Chondrocyte (in vitro differentiated cells): Measurements from ENCODE around the gene SMIM26. TPM values are rescaled to one million over a fixed set of nuclear protein-coding genes. Genes with fewer than 3 reads are reported as not detected.
"Not testable (repeated sequence)": the region's sequence is repeated elsewhere in the genome, so short reads cannot be mapped to it uniquely, and the experiment has no call there.

Experiments
- DNase-seq: peaks from one replicate; pipeline ENCODE4 v3.0.0; 2021; ENCODE audit warnings: mixed read lengths, low spot score
- H3K27ac Mint-ChIP-seq: one replicate; pipeline ENCODE4 v1.8.0; 2021; ENCODE audit warnings: mild to moderate bottlenecking, moderate library complexity, mixed read lengths; ENCODE audit not compliant: unreplicated experiment
- H3K27me3 Mint-ChIP-seq: 2 replicates; pipeline ENCODE4 v1.8.0; 2021; ENCODE audit warnings: low read depth, mixed read lengths
- H3K36me3 Mint-ChIP-seq: 2 replicates; pipeline ENCODE4 v1.8.0; 2021; ENCODE audit warnings: low read depth, mixed read lengths
- H3K4me1 Mint-ChIP-seq: 2 replicates; pipeline ENCODE4 v1.8.0; 2021; ENCODE audit warnings: low read depth, mild to moderate bottlenecking, mixed read lengths
- H3K4me3 Mint-ChIP-seq: one replicate; pipeline ENCODE4 v1.8.0; 2021; ENCODE audit warnings: mild to moderate bottlenecking, moderate library complexity, mixed read lengths; ENCODE audit not compliant: unreplicated experiment
- H3K9me3 Mint-ChIP-seq: 2 replicates; pipeline ENCODE4 v1.8.0; 2021; ENCODE audit warnings: low read depth, mixed read lengths
- CTCF ChIP-seq: fragments of 200-600 bp; sonication (generic); IDR thresholded peaks from 2 replicates; pipeline ENCODE4 v1.5.0; 2021; ENCODE audit warnings: antibody characterized with exemption, mild to moderate bottlenecking, moderate library complexity
- long read RNA-seq: library from polyadenylated mRNA; stranded (forward); transcript quantifications from one replicate; pipeline ENCODE4 v2.0.0, GENCODE V29; 2021
- total RNA-seq: library from RNA; stranded (reverse); gene quantifications from 3 replicates; pipeline ENCODE4 v1.2.1, GENCODE V29; 2021

The SMIM26 gene
- 37.9 to 47.7 TPM (median 39.6 TPM) in 3 replicates for total RNA-seq
- long read RNA-seq, transcript SMIM26-202 (2 exons, 575 nt): major isoform, 40 of 52 reads
- long read RNA-seq, transcript SMIM26-201 (2 exons, 505 nt): minor isoform, 12 of 52 reads
- long read RNA-seq, partial matches to known transcripts: 0 of 52 reads
- long read RNA-seq, other reads (novel, unspliced or antisense): 0 of 52 reads

- peak; percentile 95 for DNase-seq
- H3K27ac Mint-ChIP-seq: peak within 1 kb of the TSS; percentile 98
- peaks cover 3% of the 10 kb centered on the region for H3K9me3 Mint-ChIP-seq
- no peaks in the 10 kb centered on the region for H3K27me3 Mint-ChIP-seq
- TF ChIP-seq CTCF: no peak
- H3K4me3 Mint-ChIP-seq: peak within 1 kb of the TSS; percentile 95
- peaks cover 21% of the 10 kb centered on the region for H3K4me1 Mint-ChIP-seq
- H3K36me3 Mint-ChIP-seq: peaks cover 9% of the 10 kb centered on the region
Observed at GRCh38 chr20:18566892-18567738, at the start of gene SMIM26. SMIM26 (plus strand) TSS chr20:18567432; CDS start chr20:18567479, 47 bp downstream.

- not testable (repeated sequence) for DNase-seq, H3K27ac Mint-ChIP-seq, H3K9me3 Mint-ChIP-seq, H3K4me3 Mint-ChIP-seq, H3K27me3 Mint-ChIP-seq, H3K4me1 Mint-ChIP-seq
- H3K36me3 Mint-ChIP-seq: peaks cover 16% of the 10 kb centered on the region
Observed at GRCh38 chr20:18522066-18522465, 45.2 kb upstream of the SMIM26 start.

- no peak for DNase-seq
- H3K4me3 Mint-ChIP-seq: no peak overlapping the region
- peaks cover 7% of the 10 kb centered on the region for H3K4me1 Mint-ChIP-seq
- peaks cover 21% of the 10 kb centered on the region for H3K36me3 Mint-ChIP-seq
- no peaks in the 10 kb centered on the region for H3K9me3 Mint-ChIP-seq
- TF ChIP-seq CTCF: no peak
- no peaks in the 10 kb centered on the region for H3K27me3 Mint-ChIP-seq
- H3K27ac Mint-ChIP-seq: no peak overlapping the region
Observed at GRCh38 chr20:18523066-18523465, 44.2 kb upstream of the SMIM26 start.

- H3K4me1 Mint-ChIP-seq: peaks cover 7% of the 10 kb centered on the region
- peaks cover 33% of the 10 kb centered on the region for H3K36me3 Mint-ChIP-seq
- DNase-seq: no peak
- TF ChIP-seq CTCF: no peak
- no peak overlapping the region for H3K4me3 Mint-ChIP-seq
- H3K27me3 Mint-ChIP-seq: no peaks in the 10 kb centered on the region
- no peaks in the 10 kb centered on the region for H3K9me3 Mint-ChIP-seq
- H3K27ac Mint-ChIP-seq: no peak overlapping the region
Observed at GRCh38 chr20:18524646-18525045, 42.6 kb upstream of the SMIM26 start.

GRCh38 chr20:18526761-18527160, 40.5 kb upstream of the SMIM26 start:
- H3K36me3 Mint-ChIP-seq: peaks cover 45% of the 10 kb centered on the region
- H3K27ac Mint-ChIP-seq, H3K27me3 Mint-ChIP-seq: not testable (repeated sequence)

GRCh38 chr20:18527339-18527738, 39.9 kb upstream of the SMIM26 start:
- no peaks in the 10 kb centered on the region for H3K27me3 Mint-ChIP-seq
- H3K36me3 Mint-ChIP-seq: peaks cover 50% of the 10 kb centered on the region
- H3K27ac Mint-ChIP-seq: no peak overlapping the region

More at GRCh38 chr20:18526761-18527160, 40.5 kb upstream of the SMIM26 start:
- H3K4me1 Mint-ChIP-seq, H3K9me3 Mint-ChIP-seq, DNase-seq, H3K4me3 Mint-ChIP-seq: not testable (repeated sequence)

More at GRCh38 chr20:18527339-18527738, 39.9 kb upstream of the SMIM26 start:
- TF ChIP-seq CTCF: no peak
- DNase-seq: no peak
- H3K4me1 Mint-ChIP-seq: peaks cover 7% of the 10 kb centered on the region
- no peaks in the 10 kb centered on the region for H3K9me3 Mint-ChIP-seq
- H3K4me3 Mint-ChIP-seq: no peak overlapping the region
